ENCODE data around the gene POLR2E.

POLR2E gene

DNA sequence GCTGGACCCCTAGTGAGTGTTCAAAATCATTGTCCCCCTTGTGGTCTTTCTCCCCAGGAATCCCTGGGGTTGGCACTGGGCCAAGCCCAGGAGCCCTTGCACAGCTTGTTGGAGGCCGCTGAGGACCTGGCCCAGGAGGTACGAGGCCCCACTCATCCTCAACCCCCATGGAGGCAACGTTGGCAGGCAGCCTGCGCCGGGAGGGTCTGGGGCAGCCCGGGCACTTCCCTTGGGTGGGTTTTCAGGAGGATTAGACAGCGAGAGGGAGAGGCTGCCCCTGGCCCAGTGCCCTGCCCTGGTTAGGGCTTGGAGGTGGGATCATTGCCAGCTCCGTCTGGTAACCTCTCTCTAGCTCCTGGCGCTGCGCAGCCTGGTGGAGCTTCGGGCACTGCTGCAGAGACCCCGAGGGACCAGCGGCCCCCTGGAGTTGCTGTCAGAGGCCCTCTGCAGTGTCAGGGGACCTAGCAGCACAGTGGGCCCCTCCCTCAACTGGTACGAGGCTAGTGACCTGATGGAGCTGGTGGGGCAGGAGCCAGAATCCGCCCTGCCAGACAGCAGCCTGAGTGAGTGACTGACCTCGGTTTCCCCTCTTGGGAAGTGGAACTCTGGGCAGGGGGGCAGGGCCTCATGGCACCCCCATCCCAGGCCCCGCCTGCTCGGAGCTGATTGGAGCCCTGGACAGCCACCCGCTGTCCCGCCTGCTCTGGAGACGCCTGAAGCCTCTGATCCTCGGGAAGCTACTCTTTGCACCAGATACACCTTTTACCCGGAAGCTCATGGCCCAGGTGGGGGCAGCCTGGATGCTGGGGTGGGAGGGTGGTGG is 52.3 kb downstream of the POLR2E start:
- no peak for DNase-seq

GRCh38 chr19:1041835-1042685 is 53.1 kb downstream of the POLR2E start:
- no peak for DNase-seq

- no peak for DNase-seq
Measured at GRCh38 chr19:1041272-1041834, 53.8 kb downstream of the POLR2E start.

- peak; percentile 52 to 80 for DNase-seq
Measured at GRCh38 chr19:1040476-1041271, 54.5 kb downstream of the POLR2E start.

- peak; percentile 88 to 93 for DNase-seq
Measured at GRCh38 chr19:1039646-1040475, 55.3 kb downstream of the POLR2E start, which contains the start of gene ABCA7. ABCA7 (plus strand) TSS chr19:1040107; CDS start chr19:1041362, 1,255 bp downstream.

DNA sequence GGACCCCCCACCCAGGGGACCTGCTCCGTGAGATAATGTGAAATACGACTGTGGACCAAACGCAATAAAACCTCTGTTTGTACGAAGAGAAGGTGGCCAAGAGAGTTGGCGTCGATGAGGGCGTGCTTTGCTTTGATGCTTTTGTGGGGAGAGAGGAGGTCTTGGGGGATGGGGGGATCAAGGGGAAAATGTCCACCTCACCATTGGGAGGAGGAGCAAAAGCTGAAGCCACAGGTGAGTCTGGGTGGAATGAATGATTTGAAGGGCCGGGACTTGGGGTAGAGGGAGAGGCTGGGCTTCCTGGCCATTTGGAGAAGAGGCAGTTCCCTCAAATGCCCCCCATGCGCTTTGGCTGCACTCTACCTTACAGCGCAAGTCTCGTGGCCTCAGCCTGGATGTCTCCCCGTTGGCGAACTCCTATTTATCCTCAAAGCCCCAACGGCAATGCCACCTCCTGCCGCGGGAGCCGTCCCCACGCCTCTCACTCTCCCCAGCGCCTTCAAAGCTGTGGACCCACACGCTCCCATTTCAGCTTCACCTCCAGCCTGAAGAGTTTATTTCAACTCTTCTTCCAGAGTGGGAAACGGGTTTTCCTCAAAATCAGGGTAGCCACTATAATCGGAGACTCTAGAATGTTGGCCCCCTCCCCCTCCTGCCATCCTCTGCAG is 56.1 kb downstream of the POLR2E start:
- no peak for DNase-seq

GRCh38 chr19:1037621-1038064 is 57.5 kb downstream of the POLR2E start:
- no peak for DNase-seq
